Progenitor cell of endocrine pancreas (in vitro differentiated cells): ENCODE results near the gene RPL10A. TPM values are rescaled to one million over a fixed set of nuclear protein-coding genes. Genes with fewer than 3 reads are reported as not detected.
"Not testable (repeated sequence)": the region's sequence is repeated elsewhere in the genome, so short reads cannot be mapped to it uniquely, and the experiment has no call there.

Source experiments
- DNase-seq: peaks from one replicate; pipeline ENCODE4 v3.0.0; 2021; ENCODE audit warnings: low spot score; ENCODE audit not compliant: unreplicated experiment
- H3K27ac Mint-ChIP-seq: 2 replicates; pipeline ENCODE4 v1.8.0; 2021; ENCODE audit warnings: mild to moderate bottlenecking, moderate library complexity, mixed read lengths
- H3K27me3 Mint-ChIP-seq: 2 replicates; pipeline ENCODE4 v1.8.0; 2021; ENCODE audit warnings: mixed read lengths
- H3K36me3 Mint-ChIP-seq: 2 replicates; pipeline ENCODE4 v1.8.0; 2022; ENCODE audit warnings: mixed read lengths; ENCODE audit not compliant: insufficient read depth
- H3K4me1 Mint-ChIP-seq: 2 replicates; pipeline ENCODE4 v1.8.0; 2021; ENCODE audit warnings: low read depth, mixed read lengths
- H3K4me3 Mint-ChIP-seq: 2 replicates; pipeline ENCODE4 v1.8.0; 2021; ENCODE audit warnings: low read depth, mild to moderate bottlenecking, moderate library complexity, mixed read lengths
- H3K9me3 Mint-ChIP-seq: 2 replicates; pipeline ENCODE4 v1.8.0; 2021; ENCODE audit warnings: low read depth, mixed read lengths
- total RNA-seq: library from RNA; stranded (reverse); gene quantifications from 2 replicates; pipeline ENCODE4 v1.2.1, GENCODE V29; 2021
- TF ChIP-seq, protein P1 (sequence below): fragments of 200-600 bp; sonication (generic); IDR thresholded peaks from one replicate; pipeline ENCODE4 v1.5.0; 2021; ENCODE audit warnings: antibody characterized with exemption, mild to moderate bottlenecking; ENCODE audit not compliant: unreplicated experiment

The RPL10A gene
- total RNA-seq, 1 donor from 2014 or later, result 1,416 TPM

GRCh38 chr6:35427435-35427834 is 40.8 kb upstream of the RPL10A start:
- TF ChIP-seq, protein P1, sequence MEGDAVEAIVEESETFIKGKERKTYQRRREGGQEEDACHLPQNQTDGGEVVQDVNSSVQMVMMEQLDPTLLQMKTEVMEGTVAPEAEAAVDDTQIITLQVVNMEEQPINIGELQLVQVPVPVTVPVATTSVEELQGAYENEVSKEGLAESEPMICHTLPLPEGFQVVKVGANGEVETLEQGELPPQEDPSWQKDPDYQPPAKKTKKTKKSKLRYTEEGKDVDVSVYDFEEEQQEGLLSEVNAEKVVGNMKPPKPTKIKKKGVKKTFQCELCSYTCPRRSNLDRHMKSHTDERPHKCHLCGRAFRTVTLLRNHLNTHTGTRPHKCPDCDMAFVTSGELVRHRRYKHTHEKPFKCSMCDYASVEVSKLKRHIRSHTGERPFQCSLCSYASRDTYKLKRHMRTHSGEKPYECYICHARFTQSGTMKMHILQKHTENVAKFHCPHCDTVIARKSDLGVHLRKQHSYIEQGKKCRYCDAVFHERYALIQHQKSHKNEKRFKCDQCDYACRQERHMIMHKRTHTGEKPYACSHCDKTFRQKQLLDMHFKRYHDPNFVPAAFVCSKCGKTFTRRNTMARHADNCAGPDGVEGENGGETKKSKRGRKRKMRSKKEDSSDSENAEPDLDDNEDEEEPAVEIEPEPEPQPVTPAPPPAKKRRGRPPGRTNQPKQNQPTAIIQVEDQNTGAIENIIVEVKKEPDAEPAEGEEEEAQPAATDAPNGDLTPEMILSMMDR, result no peak
- Mint-ChIP-seq H3K27ac (no peak overlapping the region), H3K4me3 (no peak overlapping the region), H3K4me1 (peaks cover 8% of the 10 kb centered on the region), H3K36me3 (peaks cover 12% of the 10 kb centered on the region), H3K9me3 (no peaks in the 10 kb centered on the region), H3K27me3 (no peaks in the 10 kb centered on the region)
- no peak for DNase-seq

GRCh38 chr6:35427851-35428321 is 40.3 kb upstream of the RPL10A start:
- no peak for DNase-seq
- Mint-ChIP-seq H3K36me3 (peaks cover 12% of the 10 kb centered on the region), H3K27ac (no peak overlapping the region), H3K4me1 (peaks cover 8% of the 10 kb centered on the region), H3K27me3 (no peaks in the 10 kb centered on the region), H3K4me3 (no peak overlapping the region), H3K9me3 (no peaks in the 10 kb centered on the region)
- TF ChIP-seq, protein P1, result no peak

DNA sequence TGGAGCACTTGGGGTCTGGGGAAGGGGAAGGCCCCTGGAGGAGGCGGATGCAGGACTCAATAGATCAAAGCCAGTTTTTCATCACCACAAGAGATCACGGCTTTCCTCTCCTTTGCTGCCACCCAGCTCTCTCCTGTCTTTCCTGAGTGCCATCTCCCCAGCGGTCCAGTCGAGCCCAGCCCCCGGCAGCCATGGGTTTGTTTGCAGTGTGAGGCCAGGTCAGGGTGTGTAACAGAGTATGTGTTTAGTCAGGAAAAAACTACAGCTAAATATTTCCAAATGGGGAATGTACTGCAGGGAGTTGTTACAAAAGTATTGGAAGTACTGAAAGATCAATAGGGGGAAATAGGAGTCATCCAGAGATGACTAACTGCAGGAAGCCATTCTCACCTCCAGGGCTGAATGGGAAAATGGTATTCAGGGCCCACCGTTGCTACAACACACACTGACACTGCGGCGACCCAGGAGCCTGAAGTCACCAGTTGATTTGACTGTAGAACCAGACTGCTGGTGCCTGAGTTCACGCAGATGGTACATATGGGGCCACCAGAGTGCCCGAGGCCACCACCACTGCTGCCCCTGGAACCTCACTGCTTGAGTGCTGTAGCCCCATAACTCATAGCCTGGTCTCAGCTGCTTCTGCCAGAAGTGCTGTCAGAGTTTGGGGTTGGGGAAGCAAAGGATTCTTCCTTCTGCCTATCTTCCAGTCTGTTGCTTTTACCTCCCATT is 39.6 kb upstream of the RPL10A start:
- no peak for DNase-seq
- H3K9me3 Mint-ChIP-seq, result no peaks in the 10 kb centered on the region
- H3K27me3 Mint-ChIP-seq, result no peaks in the 10 kb centered on the region
- H3K4me3 Mint-ChIP-seq, result no peak overlapping the region
- TF ChIP-seq, protein P1, result no peak
- H3K36me3 Mint-ChIP-seq, result peaks cover 12% of the 10 kb centered on the region
- H3K27ac Mint-ChIP-seq, result no peak overlapping the region
- H3K4me1 Mint-ChIP-seq, result peaks cover 8% of the 10 kb centered on the region

DNA sequence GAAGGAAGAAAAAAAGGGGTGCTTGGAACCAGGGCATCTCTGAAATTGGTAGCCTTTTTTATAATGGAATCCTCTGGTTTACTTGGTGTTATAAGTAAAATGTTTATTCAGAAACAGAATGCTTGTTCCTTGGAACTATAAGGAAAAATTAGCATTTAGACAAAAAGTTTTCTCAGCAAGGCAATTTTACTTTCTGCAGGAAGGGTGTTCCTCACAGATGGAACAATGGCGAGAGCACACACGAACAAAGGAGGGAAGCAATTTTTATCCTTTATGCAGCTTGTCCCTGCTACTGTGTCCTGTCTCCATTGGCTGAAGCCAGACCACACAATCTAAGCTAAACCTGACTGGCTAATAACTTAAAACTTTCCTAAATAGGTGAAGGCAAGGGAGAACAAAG is 38.7 kb upstream of the RPL10A start:
- no peak overlapping the region for H3K4me3 Mint-ChIP-seq
- DNase-seq, result no peak
- no peaks in the 10 kb centered on the region for H3K27me3 Mint-ChIP-seq
- no peaks in the 10 kb centered on the region for H3K9me3 Mint-ChIP-seq
- H3K4me1 Mint-ChIP-seq, result peaks cover 8% of the 10 kb centered on the region
- H3K27ac Mint-ChIP-seq, result no peak overlapping the region
- TF ChIP-seq, protein P1, result no peak
- peaks cover 12% of the 10 kb centered on the region for H3K36me3 Mint-ChIP-seq

GRCh38 chr6:35432291-35432690 is 35.9 kb upstream of the RPL10A start:
- peaks cover 7% of the 10 kb centered on the region for H3K36me3 Mint-ChIP-seq
- H3K4me3 Mint-ChIP-seq, result no peak overlapping the region
- no peak overlapping the region for H3K27ac Mint-ChIP-seq
- H3K4me1 Mint-ChIP-seq, result peaks cover 8% of the 10 kb centered on the region
- TF ChIP-seq, protein P1, result no peak
- no peak for DNase-seq
- H3K9me3 Mint-ChIP-seq, result no peaks in the 10 kb centered on the region
- H3K27me3 Mint-ChIP-seq, result no peaks in the 10 kb centered on the region

DNA sequence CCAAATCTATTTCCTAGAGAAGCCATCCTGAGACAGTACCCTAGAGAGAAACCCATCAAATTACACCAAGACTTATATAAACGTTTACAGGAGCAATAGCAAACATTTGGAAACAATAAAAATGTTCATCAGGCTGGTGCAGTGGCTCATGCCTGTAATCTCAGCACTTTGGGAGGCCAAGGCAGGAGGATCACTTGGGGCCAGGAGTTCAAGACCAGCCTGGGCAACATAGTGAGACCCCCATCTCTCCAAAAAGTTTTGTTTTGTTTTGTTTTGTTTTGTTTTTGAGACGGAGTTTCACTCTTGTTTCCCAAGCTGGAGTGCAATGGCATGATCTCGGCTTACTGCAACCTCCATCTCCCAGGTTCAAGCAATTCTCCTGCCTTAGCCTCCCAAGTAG is 35.5 kb upstream of the RPL10A start:
- DNase-seq, H3K4me3 Mint-ChIP-seq, H3K4me1 Mint-ChIP-seq, H3K27me3 Mint-ChIP-seq, H3K36me3 Mint-ChIP-seq, H3K27ac Mint-ChIP-seq, H3K9me3 Mint-ChIP-seq: not testable (repeated sequence)
